Kidney (tissue), 14 donors: Measurements from ENCODE around the gene SBNO1. TPM values are rescaled to one million over a fixed set of nuclear protein-coding genes. Genes with fewer than 3 reads are reported as not detected.

Experiments used
- DNase-seq, 5 donors: peaks; one replicate each; pipeline ENCODE4 v3.0.0-alpha.2; 2013 to 2020
- FAIRE-seq: peaks from 2 replicates; lab custom pipeline; 2012; peaks lifted over from hg19 to GRCh38; lab: Jason Lieb, UNC
- H3K27ac ChIP-seq, 2 donors: one replicate each; pipeline ENCODE4 v1.7.0; 2013; ENCODE audit warnings: low read depth in 2 of 2, low read length in 2 of 2, inconsistent platforms in 1 of 2
- H3K27me3 ChIP-seq: one replicate; pipeline ENCODE4 v1.7.1; 2013; ENCODE audit warnings: low read length, inconsistent platforms; ENCODE audit not compliant: control insufficient read depth, insufficient read depth
- H3K36me3 ChIP-seq, 3 donors: one replicate each; pipeline versions ENCODE4 v1.7.0 to v1.7.1; 2013; ENCODE audit warnings: low read length in 3 of 3, control low read depth in 1 of 3, inconsistent platforms in 1 of 3; ENCODE audit not compliant: insufficient read depth in 3 of 3, control insufficient read depth in 2 of 3
- H3K4me1 ChIP-seq, 3 donors: one replicate each; pipeline versions ENCODE4 v1.7.0 to v1.7.1; 2013; ENCODE audit warnings: low read length in 3 of 3, inconsistent platforms in 1 of 3, low read depth in 1 of 3; ENCODE audit not compliant: control insufficient read depth in 2 of 3, insufficient read depth in 2 of 3
- H3K4me3 ChIP-seq, 3 donors: one replicate each; pipeline versions ENCODE4 v1.7.0 to v1.8.1; 2013; ENCODE audit warnings: low read length in 3 of 3, control low read depth in 1 of 3, inconsistent platforms in 1 of 3
- H3K9ac ChIP-seq, 3 donors: one replicate each; pipeline versions ENCODE4 v1.7.0 to v1.7.1; 2013; ENCODE audit warnings: low read length in 3 of 3, control low read depth in 1 of 3, inconsistent platforms in 1 of 3
- H3K9me3 ChIP-seq, 3 donors: one replicate each; pipeline versions ENCODE4 v1.7.0 to v1.7.1; 2013; ENCODE audit warnings: low read length in 3 of 3, control low read depth in 1 of 3, inconsistent platforms in 1 of 3; ENCODE audit not compliant: control insufficient read depth in 2 of 3, insufficient read depth in 1 of 3
- CTCF ChIP-seq: IDR thresholded peaks from 3 replicates; pipeline ENCODE4 v1.5.1; 2012; ENCODE audit warnings: mild to moderate bottlenecking, moderate library complexity, borderline replicate concordance; ENCODE audit not compliant: insufficient read depth; ENCODE audit errors: extremely low read depth
- intact Hi-C: fragments of 100-400 bp; cut with DNase I; formaldehyde crosslinking; loops from one replicate; pipeline ENCODE4 v1.11.1; 2022
- polyA plus RNA-seq: library from polyadenylated mRNA; stranded (reverse); fragments of 350-450 nt; fragmentation: Illumina TruSeq; extraction: RNeasy Lipid Tissue Mini Kit (QIAGEN cat#74804); gene quantifications from one replicate; pipeline ENCODE4 v1.2.3, GENCODE V29; 2014; ENCODE audit warnings: low read depth, low replicate concordance; ENCODE audit not compliant: insufficient read depth
- total RNA-seq: library from RNA; stranded (reverse); fragmentation: NEBNext Ultra II Directional; extraction: Animal tissue kit (Norgen Biotek cat#: 25700); gene quantifications from one replicate; pipeline ENCODE4 v1.2.1, GENCODE V29; 2021
- donor health status: control.
- donor health status: control.
- donor health status: control.
- donor health status: control.
- donor health status: control.
- donor health status: DM: yes; HTN: yes; CAD: no.
- donor health status: Normal renal cell carcinoma (clear cell type).

The SBNO1 gene
- total and polyA plus RNA-seq, 2 donors from 2014 or later: 4.3 to 32.0 TPM

DNA sequence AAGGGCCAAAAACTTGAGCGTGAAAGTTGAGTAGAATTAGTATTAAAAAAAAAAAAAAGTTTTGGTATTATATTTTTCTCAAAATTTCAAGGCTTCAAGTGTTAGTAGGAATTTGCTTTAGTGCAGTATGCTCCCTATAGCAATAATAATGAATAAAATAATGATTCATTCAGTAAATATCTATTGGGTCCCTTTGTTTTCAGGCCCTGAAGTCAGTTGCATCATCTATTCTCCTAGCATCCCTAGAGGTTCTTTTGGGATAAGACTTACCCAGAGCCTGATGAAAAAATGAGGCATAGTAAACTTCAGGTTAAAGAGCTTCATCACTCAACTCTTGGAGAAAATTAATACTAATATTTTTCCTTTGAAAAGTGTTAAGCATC is 20.3 kb upstream of the SBNO1 start:
- Histone ChIP-seq H3K27ac (no peak overlapping the region), H3K9me3 (no peaks in the 10 kb centered on the region), H3K4me3 (peak overlapping the region in 2 of 3 donors; percentile 53 to 71), H3K36me3 (no peaks in the 10 kb centered on the region), H3K9ac (no peak overlapping the region), H3K4me1 (peaks cover 0 to 17% (median 4%) of the 10 kb centered on the region in 3 donors), H3K27me3 (no peaks in the 10 kb centered on the region)
- FAIRE-seq: no peak
- no peak for DNase-seq
- no peak for TF ChIP-seq CTCF
- intact Hi-C loops: no loop called here

DNA sequence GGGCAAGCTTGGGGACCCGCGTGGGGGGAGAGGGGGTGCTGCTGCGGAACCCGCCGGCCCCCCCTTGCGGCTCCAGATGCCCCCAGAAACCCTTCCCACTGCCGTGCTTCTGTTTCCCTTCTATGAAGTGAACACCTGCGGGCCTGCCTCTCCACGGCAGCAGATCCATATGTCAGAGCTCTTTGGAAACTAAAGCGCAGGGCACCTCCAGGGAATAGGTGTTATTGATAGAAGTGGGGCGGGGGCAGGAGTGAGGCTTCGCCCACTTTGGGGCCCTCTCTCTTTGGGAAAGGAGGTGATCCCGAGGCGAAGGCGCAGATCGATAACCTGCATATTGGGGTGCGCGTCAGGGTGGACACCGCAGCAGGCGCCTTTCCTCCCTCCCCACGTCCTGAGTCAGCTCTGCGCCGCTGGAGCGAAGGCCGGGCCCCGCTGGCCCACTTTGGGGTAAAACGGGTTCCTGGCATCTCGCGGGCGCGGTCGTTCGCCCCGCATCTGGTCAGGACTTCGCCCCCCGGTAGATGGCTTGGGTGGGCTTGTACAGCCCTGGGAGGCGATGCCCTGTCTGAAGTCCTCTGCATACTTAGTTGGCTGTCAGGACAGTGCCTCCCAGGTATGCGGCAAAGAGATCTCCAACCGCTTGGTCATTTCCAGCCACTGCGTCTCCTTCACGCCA is 19.8 kb upstream of the SBNO1 start:
- H3K9ac ChIP-seq: peak overlapping the region; percentile 27 to 75 (median 48)
- TF ChIP-seq CTCF: no peak
- H3K4me3 ChIP-seq: peak overlapping the region; percentile 53 to 71 (median 56)
- no peaks in the 10 kb centered on the region for H3K9me3 ChIP-seq
- no peaks in the 10 kb centered on the region for H3K27me3 ChIP-seq
- intact Hi-C loops: no loop called here
- H3K27ac ChIP-seq: peak overlapping the region; percentile 43 to 53
- no peaks in the 10 kb centered on the region for H3K36me3 ChIP-seq
- FAIRE-seq (no peak), DNase-seq (peak in 3 of 5 donors; percentile 16 to 75 (median 26))
- H3K4me1 ChIP-seq: peaks cover 0 to 15% (median 4%) of the 10 kb centered on the region in 3 donors

GRCh38 chr12:123382684-123383083 is 18.0 kb upstream of the SBNO1 start:
- TF ChIP-seq CTCF: no peak
- H3K4me1 ChIP-seq: peaks cover 0 to 8% (median 0%) of the 10 kb centered on the region in 3 donors
- H3K9me3 ChIP-seq: no peaks in the 10 kb centered on the region
- H3K36me3 ChIP-seq: no peaks in the 10 kb centered on the region
- H3K9ac ChIP-seq: no peak overlapping the region
- DNase-seq (no peak), FAIRE-seq (no peak)
- no peak overlapping the region for H3K4me3 ChIP-seq
- H3K27me3 ChIP-seq: no peaks in the 10 kb centered on the region
- no peak overlapping the region for H3K27ac ChIP-seq
- intact Hi-C loops: no loop called here
